OCI-LY7 (cell line): Measurements from ENCODE around the gene STYX. TPM values are rescaled to one million over a fixed set of nuclear protein-coding genes. Genes with fewer than 3 reads are reported as not detected.

ENCODE experiments used
- BruUV-seq: library from RNA; stranded (reverse); fragments of 400-500 nt; replicated peaks from 2 replicates; lab custom pipeline; 2021; lab: Mats Ljungman, UMichigan
- CTCF ChIA-PET: fragments of 300-600 bp; sonication (Branson Sonifier 250); formaldehyde crosslinking; loops from one replicate; lab custom pipeline; 2022; ENCODE audit warnings: antibody characterized with exemption; ENCODE audit not compliant: unreplicated experiment; lab: Charles Lee
- POLR2A ChIA-PET: fragments of 300-600 bp; sonication (Branson Sonifier 250); formaldehyde crosslinking; loops from one replicate; lab custom pipeline; 2022; ENCODE audit warnings: antibody characterized with exemption; lab: Charles Lee
- DNase-seq: peaks from one replicate; pipeline ENCODE4 v3.0.0-alpha.2; 2015; ENCODE audit warnings: low spot score
- H2AFZ ChIP-seq: fragments of 200-600 bp; sonication (generic), shearing (Covaris generic); 2 replicates; pipeline ENCODE4 v1.6.1; 2014; ENCODE audit warnings: mild to moderate bottlenecking, antibody characterized with exemption, low read length, moderate library complexity
- H3K27ac ChIP-seq: fragments of 200-600 bp; sonication (generic); 2 replicates; pipeline ENCODE4 v1.5.1; 2014; ENCODE audit warnings: mixed run types, low read depth, mild to moderate bottlenecking, moderate library complexity, low read length, inconsistent platforms; ENCODE audit not compliant: poor library complexity, severe bottlenecking
- H3K36me3 ChIP-seq: fragments of 200-600 bp; sonication (generic); 2 replicates; pipeline ENCODE4 v1.6.1; 2014; ENCODE audit warnings: mild to moderate bottlenecking, antibody characterized with exemption, low read length, moderate library complexity, mixed read lengths; ENCODE audit not compliant: insufficient read depth
- H3K4me1 ChIP-seq: fragments of 200-600 bp; sonication (generic); 2 replicates; pipeline ENCODE4 v1.5.1; 2014; ENCODE audit warnings: mild to moderate bottlenecking, low read length; ENCODE audit not compliant: insufficient read depth, poor library complexity, severe bottlenecking
- H3K4me2 ChIP-seq: fragments of 200-600 bp; sonication (generic); 2 replicates; pipeline ENCODE4 v1.6.1; 2014; ENCODE audit warnings: mild to moderate bottlenecking, low read length
- H3K4me3 ChIP-seq: fragments of 200-600 bp; sonication (generic); 2 replicates; pipeline ENCODE4 v1.5.1; 2014; ENCODE audit warnings: mild to moderate bottlenecking, low read depth, low read length; ENCODE audit not compliant: poor library complexity, severe bottlenecking
- H3K79me2 ChIP-seq: fragments of 200-600 bp; sonication (generic); 2 replicates; pipeline ENCODE4 v1.6.1; 2016; ENCODE audit warnings: low read depth, mild to moderate bottlenecking, low read length, moderate library complexity, mixed read lengths; ENCODE audit not compliant: insufficient read depth
- H3K9me2 ChIP-seq: fragments of 200-600 bp; sonication (generic); 2 replicates; pipeline ENCODE4 v1.6.1; 2016; ENCODE audit warnings: mild to moderate bottlenecking, low read length, mixed read lengths; ENCODE audit not compliant: insufficient read depth
- H3K9me3 ChIP-seq: fragments of 200-600 bp; sonication (generic); 2 replicates; pipeline ENCODE4 v1.6.1; 2014; ENCODE audit warnings: mild to moderate bottlenecking, mixed run types, low read length, mixed read lengths
- H4K20me1 ChIP-seq: fragments of 200-600 bp; sonication (generic); 2 replicates; pipeline ENCODE4 v1.6.1; 2014; ENCODE audit warnings: mild to moderate bottlenecking, antibody characterized with exemption, low read length, moderate library complexity, mixed read lengths; ENCODE audit not compliant: insufficient read depth
- CTCF ChIP-seq: fragments of 200-600 bp; sonication (generic); conservative IDR thresholded peaks from 2 replicates; pipeline ENCODE4 v1.5.1; 2014; ENCODE audit warnings: mild to moderate bottlenecking, antibody characterized with exemption, low read length, moderate library complexity, mixed read lengths
- EZH2phosphoT487 ChIP-seq: fragments of 200-600 bp; sonication (generic); IDR thresholded peaks from 2 replicates; pipeline ENCODE4 v1.6.1; 2018; ENCODE audit warnings: low read depth, borderline replicate concordance, mild to moderate bottlenecking, mixed run types, antibody characterized with exemption, low read length, moderate library complexity, mixed read lengths
- intact Hi-C: fragments of 100-400 bp; cut with micrococcal nuclease; formaldehyde crosslinking; loops from one replicate; pipeline ENCODE4 v1.10.0; 2022; ENCODE audit not compliant: unreplicated experiment
- total RNA-seq, 2 experiments: library from RNA; depleted of rRNA in 1 of 2; stranded (reverse); fragments of >200 nt in 1 of 2; shearing (Covaris generic) in 1 of 2; gene quantifications; 2 replicates each; pipeline ENCODE4 v1.2.3, GENCODE V29; 2014 to 2022

STYX gene
- total RNA-seq, 2 experiments from 2014 or later = 7.6 to 12.5 TPM

- intact Hi-C loops = no loop called here
- H3K9me2 ChIP-seq = no peaks in the 10 kb centered on the region
- BruUV-seq = no TSS peak
- no peak overlapping the region for H3K4me2 ChIP-seq
- H3K4me1 ChIP-seq = no peaks in the 10 kb centered on the region
- TF ChIP-seq EZH2phosphoT487 (no peak), CTCF (no peak)
- no peaks in the 10 kb centered on the region for H4K20me1 ChIP-seq
- H2AFZ ChIP-seq = no peak overlapping the region
- H3K9me3 ChIP-seq = no peaks in the 10 kb centered on the region
- no peak overlapping the region for H3K4me3 ChIP-seq
- ChIA-PET CTCF (no interaction called here), POLR2A (interaction anchor here (0.6 kb wide), 2 partner anchors 23 to 595 kb away, joined by 3 to 4 read pairs; no protein-coding TSS in a partner anchor)
- H3K27ac ChIP-seq = no peak overlapping the region
- no peaks in the 10 kb centered on the region for H3K79me2 ChIP-seq
- DNase-seq = no peak
- H3K36me3 ChIP-seq = peaks cover 79% of the 10 kb centered on the region
These were observed 48.7 kb downstream of the STYX start for GRCh38 chr14:52778702-52779101.

- DNase-seq = no peak
- intact Hi-C loops = loop anchor here (1.0 kb wide), 1 partner anchor 299 kb away; no protein-coding TSS in a partner anchor
- Histone ChIP-seq H2AFZ (no peak overlapping the region), H3K36me3 (peaks cover 64% of the 10 kb centered on the region), H3K9me3 (no peaks in the 10 kb centered on the region), H3K4me3 (no peak overlapping the region), H3K79me2 (no peaks in the 10 kb centered on the region; the same call in 1 of the 2 replicates), H3K9me2 (no peaks in the 10 kb centered on the region), H3K4me2 (no peak overlapping the region), H4K20me1 (no peaks in the 10 kb centered on the region), H3K27ac (no peak overlapping the region), H3K4me1 (no peaks in the 10 kb centered on the region)
- ChIA-PET CTCF (no interaction called here), POLR2A (no interaction called here)
- TF ChIP-seq CTCF (no peak), EZH2phosphoT487 (no peak)
- BruUV-seq = no TSS peak
These were observed 50.9 kb downstream of the STYX start for GRCh38 chr14:52780893-52781292.

- peaks cover 66% of the 10 kb centered on the region for H3K36me3 ChIP-seq
- no peaks in the 10 kb centered on the region for H4K20me1 ChIP-seq
- no peaks in the 10 kb centered on the region for H3K4me1 ChIP-seq
- no peaks in the 10 kb centered on the region for H3K9me2 ChIP-seq
- ChIA-PET POLR2A (interaction anchor here (0.6 kb wide), 1 partner anchor 587 kb away, joined by 3 read pairs; no protein-coding TSS in a partner anchor), CTCF (no interaction called here)
- no peak overlapping the region for H3K27ac ChIP-seq
- H3K4me3 ChIP-seq = no peak overlapping the region
- TF ChIP-seq EZH2phosphoT487 = no peak
- no peak for TF ChIP-seq CTCF
- H3K4me2 ChIP-seq = no peak overlapping the region
- intact Hi-C loops = loop anchor here (1.0 kb wide), 1 partner anchor 299 kb away; no protein-coding TSS in a partner anchor
- peaks cover 6% of the 10 kb centered on the region; the same call in 1 of the 2 replicates for H3K79me2 ChIP-seq
- BruUV-seq = no TSS peak
- H3K9me3 ChIP-seq = no peaks in the 10 kb centered on the region
- H2AFZ ChIP-seq = no peak overlapping the region
- no peak for DNase-seq
These were observed 51.7 kb downstream of the STYX start for GRCh38 chr14:52781629-52782028.
